Measurements from ENCODE around the gene ABAT. TPM values are rescaled to one million over a fixed set of nuclear protein-coding genes. Genes with fewer than 3 reads are reported as not detected.
A peak's percentile ranks its signal among the peaks of the same experiment; 100 is the strongest.

ABAT gene
- total and polyA plus RNA-seq, 2 of the 8 experiments (the other 6 are each of a cell fraction or from before 2014, with no cell fraction given), result 6.4 to 8.4 TPM

- no peaks in the 10 kb centered on the region for H3K27me3 ChIP-seq (replicated peaks in 1 of 4; ENCODE audit: control insufficient read depth in 3 of 4, extremely low read depth in 1 of 4, insufficient read depth in 3 of 4, low read length in 3 of 4)
- H2AFZ ChIP-seq (ENCODE audit: low read length), result no peak overlapping the region
- H2BK20ac ChIP-seq (ENCODE audit: low read length), result no peak overlapping the region
- CTCF ChIA-PET (ENCODE audit: partially characterized antibody), result interaction anchor here (0.8 to 27.6 kb wide), 9 partner anchors 11 to 382 kb away, joined by 3 to 404 read pairs (median 5); partner anchors contain the start of genes PMM2 and TMEM186
- H2BK120ac ChIP-seq (replicated peaks; ENCODE audit: low read depth, low read length), result no peak overlapping the region
- peaks cover 0 to 3% (median 0%) of the 10 kb centered on the region in 4 experiments; a peak in 2 of 7 replicates for H3K4me1 ChIP-seq (replicated peaks in 1 of 4; ENCODE audit: control insufficient read depth in 3 of 4, insufficient read depth in 4 of 4, low read length in 3 of 4)
- no peak overlapping the region for H2BK12ac ChIP-seq (ENCODE audit: low read depth, low read length)
- no peak overlapping the region for H4K5ac ChIP-seq (ENCODE audit: insufficient read length, low read depth, low read length)
- H2BK5ac ChIP-seq (ENCODE audit: low read depth, low read length), result no peak overlapping the region
- H3K79me2 ChIP-seq (ENCODE audit: control insufficient read depth in 1 of 2, insufficient read depth in 2 of 2, low read length in 2 of 2), result no peaks in the 10 kb centered on the region
- POLR2A ChIA-PET (ENCODE audit: partially characterized antibody), result interaction anchor here (0.6 to 1.2 kb wide), 2 partner anchors 14 to 17 kb away, joined by 3 read pairs; no protein-coding TSS in a partner anchor
- H3K36me3 ChIP-seq (ENCODE audit: control insufficient read depth in 2 of 4, insufficient read depth in 4 of 4, low read length in 3 of 4), result no peaks in the 10 kb centered on the region
- H4K8ac ChIP-seq (ENCODE audit: extremely low read depth, insufficient read depth, low read length), result no peak overlapping the region
- 74% methylated on average over 3 of the region's 3 CpGs; no CpG with 5 or more reads in 1 of the 2 experiments for WGBS, 2 experiments (ENCODE audit: extremely low coverage in 1 of 2, insufficient coverage in 1 of 2, insufficient read length in 1 of 2, insufficient replicate concordance in 2 of 2, low coverage in 1 of 2, low lambda C conversion rate in 2 of 2, missing lambda C conversion rate in 1 of 2)
- no peaks in the 10 kb centered on the region for H4K20me1 ChIP-seq (replicated peaks in 1 of 2; ENCODE audit: control insufficient read depth in 1 of 2, insufficient read depth in 2 of 2, low read length in 2 of 2)
- no peak for DNase-seq (ENCODE audit: low read depth in 1 of 2, low spot score in 2 of 2)
- no peak overlapping the region for H4K91ac ChIP-seq (replicated peaks; ENCODE audit: insufficient read length, low read length)
- H3K23ac ChIP-seq (ENCODE audit: insufficient read length), result no peak overlapping the region
- H3K18ac ChIP-seq (ENCODE audit: extremely low read depth, low read length), result no peak overlapping the region
- no peak overlapping the region for H3K14ac ChIP-seq (ENCODE audit: insufficient read length)
- no peak overlapping the region for H2BK15ac ChIP-seq (ENCODE audit: low read length)
- H3K23me2 ChIP-seq (ENCODE audit: low read depth, low read length), result no peaks in the 10 kb centered on the region
- no peaks in the 10 kb centered on the region for H3K9me3 ChIP-seq (ENCODE audit: insufficient read depth in 2 of 2, low read depth in 1 of 2, low read length in 1 of 2)
- no peak for FAIRE-seq
- no peak overlapping the region for H2AK5ac ChIP-seq (ENCODE audit: low read depth, low read length)
- no peak overlapping the region for H3K27ac ChIP-seq (ENCODE audit: low read depth, low read length)
- 0 out of 7 replicates have a peak overlapping the region, but pooled peaks of 1 of the 4 experiments have one; percentile 4 for H3K9ac ChIP-seq (replicated peaks in 1 of 4; ENCODE audit: extremely low read depth in 1 of 4, low read depth in 3 of 4, low read length in 3 of 4)
- no peak overlapping the region for H3K56ac ChIP-seq (replicated peaks; ENCODE audit: insufficient read length, low read depth, low read length)
- no peak overlapping the region for H3K4ac ChIP-seq (replicated peaks; ENCODE audit: insufficient read length, low read depth, low read length)
- no peak overlapping the region for H3K4me2 ChIP-seq (ENCODE audit: insufficient read depth in 1 of 2, low read depth in 2 of 2, low read length in 2 of 2)
- H3K79me1 ChIP-seq (ENCODE audit: low read depth, low read length), result no peaks in the 10 kb centered on the region
- no peak overlapping the region for H3K4me3 ChIP-seq (ENCODE audit: extremely low read depth in 1 of 4, insufficient read depth in 2 of 4, low read depth in 3 of 4, low read length in 4 of 4)
- TF ChIP-seq SIX5 (IDR thresholded peaks at IDR 0.05; ENCODE audit: low read depth, low read length) (no peak), POU5F1 (IDR thresholded peaks at IDR 0.05; ENCODE audit: low read depth, low read length) (no peak), KDM4A (IDR thresholded peaks at IDR 0.05; ENCODE audit: low read depth, low read length, severe bottlenecking) (no peak), RFX5 (IDR thresholded peaks at IDR 0.05; ENCODE audit: borderline replicate concordance, low read depth, low read length) (no peak), TBP (IDR thresholded peaks at IDR 0.05; ENCODE audit: low read depth, low read length) (no peak), RNF2 (IDR thresholded peaks at IDR 0.05; ENCODE audit: borderline replicate concordance, low read depth, low read length, missing control alignments, poor library complexity, severe bottlenecking) (no peak), SP1 (IDR thresholded peaks at IDR 0.05; ENCODE audit: low read depth, low read length) (no peak), SUZ12 (IDR thresholded peaks at IDR 0.05; ENCODE audit: low read length) (no peak), CBX8 (IDR thresholded peaks at IDR 0.05; ENCODE audit: borderline replicate concordance, low read depth, low read length) (no peak), YY1 (IDR thresholded peaks at IDR 0.05; ENCODE audit: low read depth, low read length) (no peak), CTCF (IDR thresholded peaks at IDR 0.05; ENCODE audit: control extremely low read depth in 1 of 3, insufficient read depth in 1 of 3, low read depth in 1 of 3, low read length in 3 of 3) (no peak)
These were observed 6.9 kb upstream of the ABAT start for GRCh38 chr16:8667492-8667891.
